Breast epithelium (tissue), 4 donors: ENCODE measurements around the gene COX10. TPM values are rescaled to one million over a fixed set of nuclear protein-coding genes. Genes with fewer than 3 reads are reported as not detected.
A peak's percentile ranks its signal among the peaks of the same experiment; 100 is the strongest.

ENCODE experiments used
- DNase-seq, 2 donors: peaks; one replicate each; pipeline ENCODE4 v3.0.0-alpha.2; 2019; ENCODE audit warnings: low spot score in 2 of 2
- H3K27ac ChIP-seq, 2 donors: fragments of 200-600 bp; sonication (generic) in 1 of 2; one replicate each; pipeline ENCODE4 v1.5.1; 2016 to 2019; ENCODE audit warnings: mild to moderate bottlenecking in 1 of 2
- H3K27me3 ChIP-seq, 2 donors: fragments of 200-600 bp; sonication (generic) in 1 of 2; one replicate each; pipeline versions ENCODE4 v1.5.1 to v1.6.0; 2017 to 2019; ENCODE audit warnings: control low read depth in 1 of 2, mild to moderate bottlenecking in 1 of 2
- H3K36me3 ChIP-seq: fragments of 200-600 bp; one replicate; pipeline ENCODE4 v1.5.1; 2019
- H3K4me1 ChIP-seq, 2 donors: fragments of 200-600 bp; sonication (generic); one replicate each; pipeline ENCODE4 v1.5.1; 2016 to 2019; ENCODE audit warnings: control low read depth in 1 of 2
- H3K4me3 ChIP-seq, 3 donors: fragments of 200-600 bp; sonication (generic); 1 replicate in 2 of 3; 2 replicates in 1 of 3; pipeline ENCODE4 v1.5.1; 2016 to 2019; ENCODE audit warnings: mild to moderate bottlenecking in 3 of 3, moderate library complexity in 2 of 3
- H3K9me3 ChIP-seq, 2 donors: fragments of 200-600 bp; sonication (generic) in 1 of 2; one replicate each; pipeline ENCODE4 v1.5.1; 2016 to 2019; ENCODE audit warnings: control low read depth in 1 of 2
- POLR2A ChIP-seq: fragments of 450-650 bp; IDR thresholded peaks from one replicate; pipeline ENCODE4 v1.6.1; 2016; ENCODE audit warnings: antibody characterized with exemption, mild to moderate bottlenecking, moderate library complexity
- POLR2AphosphoS5 ChIP-seq, 3 donors: sonication (generic); formaldehyde crosslinking; IDR thresholded peaks; one replicate each; pipeline ENCODE4 v1.6.1; 2017; ENCODE audit warnings: antibody characterized with exemption in 3 of 3
- intact Hi-C: fragments of 100-400 bp; cut with DNase I; formaldehyde crosslinking; loops from one replicate; pipeline ENCODE4 v1.15.1; 2023; ENCODE audit warnings: low total_unique reads
- total RNA-seq, 3 donors: library from RNA; depleted of rRNA; stranded (reverse); fragments of >200 nt; gene quantifications; one replicate each; pipeline ENCODE4 v1.1.0, GENCODE V29; 2016
- TF ChIP-seq, protein P1 (sequence below), 3 donors: fragments of 450-650 bp; IDR thresholded peaks; one replicate each; pipeline ENCODE4 v1.5.1; 2016 to 2017; ENCODE audit warnings: antibody characterized with exemption in 3 of 3, mild to moderate bottlenecking in 3 of 3, moderate library complexity in 3 of 3

Gene COX10
- total RNA-seq, 3 donors from 2014 or later: 18.0 to 30.6 (median 18.2) TPM

DNA sequence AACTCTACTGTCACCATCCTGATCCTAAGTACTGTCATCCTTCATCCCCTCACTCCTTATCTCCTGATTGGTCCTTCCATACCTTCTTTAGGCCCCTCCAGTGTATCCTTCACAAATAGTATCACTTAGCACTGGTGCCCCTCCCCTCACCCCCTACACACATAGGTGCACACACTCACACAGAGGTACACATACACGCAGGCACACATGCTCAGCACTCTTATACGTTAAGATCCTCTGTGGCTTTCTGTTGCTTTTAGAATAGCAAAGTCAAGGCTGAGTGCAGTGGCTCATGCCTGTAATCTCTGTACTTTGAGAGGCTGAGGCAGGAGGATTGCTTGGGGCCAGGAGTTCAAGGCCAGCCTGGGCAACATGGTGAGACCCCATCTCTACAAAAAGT is 135.2 kb downstream of the COX10 start:
- no peak overlapping the region for H3K4me3 ChIP-seq
- DNase-seq: no peak
- no peaks in the 10 kb centered on the region for H3K36me3 ChIP-seq
- intact Hi-C loops: no loop called here
- H3K27ac ChIP-seq: no peak overlapping the region
- TF ChIP-seq POLR2A: no peak
- TF ChIP-seq POLR2AphosphoS5 (IDR thresholded peaks at IDR 0.05): no peak
- TF ChIP-seq, protein P1, sequence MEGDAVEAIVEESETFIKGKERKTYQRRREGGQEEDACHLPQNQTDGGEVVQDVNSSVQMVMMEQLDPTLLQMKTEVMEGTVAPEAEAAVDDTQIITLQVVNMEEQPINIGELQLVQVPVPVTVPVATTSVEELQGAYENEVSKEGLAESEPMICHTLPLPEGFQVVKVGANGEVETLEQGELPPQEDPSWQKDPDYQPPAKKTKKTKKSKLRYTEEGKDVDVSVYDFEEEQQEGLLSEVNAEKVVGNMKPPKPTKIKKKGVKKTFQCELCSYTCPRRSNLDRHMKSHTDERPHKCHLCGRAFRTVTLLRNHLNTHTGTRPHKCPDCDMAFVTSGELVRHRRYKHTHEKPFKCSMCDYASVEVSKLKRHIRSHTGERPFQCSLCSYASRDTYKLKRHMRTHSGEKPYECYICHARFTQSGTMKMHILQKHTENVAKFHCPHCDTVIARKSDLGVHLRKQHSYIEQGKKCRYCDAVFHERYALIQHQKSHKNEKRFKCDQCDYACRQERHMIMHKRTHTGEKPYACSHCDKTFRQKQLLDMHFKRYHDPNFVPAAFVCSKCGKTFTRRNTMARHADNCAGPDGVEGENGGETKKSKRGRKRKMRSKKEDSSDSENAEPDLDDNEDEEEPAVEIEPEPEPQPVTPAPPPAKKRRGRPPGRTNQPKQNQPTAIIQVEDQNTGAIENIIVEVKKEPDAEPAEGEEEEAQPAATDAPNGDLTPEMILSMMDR (IDR thresholded peaks at IDR 0.05): no peak
- no peaks in the 10 kb centered on the region for H3K27me3 ChIP-seq
- peaks cover 0 to 4% of the 10 kb centered on the region in 2 donors for H3K4me1 ChIP-seq
- no peaks in the 10 kb centered on the region for H3K9me3 ChIP-seq

DNA sequence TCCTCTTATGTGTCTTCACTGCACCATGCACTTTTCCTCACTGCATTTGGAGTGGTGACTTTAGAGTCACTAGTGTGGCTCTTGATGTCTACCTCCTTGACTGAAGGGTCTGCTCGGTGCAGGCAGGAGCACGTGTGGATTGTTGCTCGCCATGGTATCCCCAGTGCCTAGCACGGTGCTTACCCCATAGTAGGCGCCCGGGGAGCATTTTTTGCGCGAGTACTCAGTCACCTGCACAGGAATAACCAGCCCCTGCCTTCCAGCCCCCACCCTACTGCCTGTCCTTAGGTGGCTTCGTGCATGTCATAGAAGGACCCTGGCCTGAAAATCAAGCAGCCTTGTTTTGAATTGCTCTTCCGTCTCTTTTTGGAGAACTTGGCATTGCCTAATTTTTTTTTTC is 136.1 kb downstream of the COX10 start:
- H3K36me3 ChIP-seq: no peaks in the 10 kb centered on the region
- no peaks in the 10 kb centered on the region for H3K27me3 ChIP-seq
- intact Hi-C loops: no loop called here

DNA sequence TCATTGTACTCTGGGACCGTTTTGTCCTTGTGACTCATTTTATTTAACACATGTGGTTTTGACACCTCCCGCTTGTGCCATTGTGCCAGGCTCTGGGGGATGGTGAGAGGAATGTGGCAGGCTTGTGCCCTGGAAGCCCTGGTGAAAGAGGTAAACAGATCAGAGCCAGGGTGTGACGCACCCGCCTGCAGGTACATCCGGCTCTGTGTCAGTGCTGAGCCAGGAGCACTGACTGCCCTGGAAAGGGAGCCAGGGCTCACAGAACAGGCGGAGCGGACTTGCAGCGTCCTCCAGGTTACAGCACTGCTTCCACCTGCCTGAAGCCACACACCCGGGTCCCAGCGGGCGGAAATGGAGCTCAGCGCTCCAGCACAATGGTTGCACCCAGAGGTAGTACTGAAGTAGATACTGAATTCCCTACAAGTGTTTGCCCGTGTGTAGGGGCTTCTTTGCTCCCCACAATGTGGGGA is 136.7 kb downstream of the COX10 start:
- Histone ChIP-seq H3K27me3 (no peaks in the 10 kb centered on the region), H3K36me3 (no peaks in the 10 kb centered on the region), H3K9me3 (no peaks in the 10 kb centered on the region), H3K4me3 (no peak overlapping the region), H3K4me1 (peaks cover 0 to 4% of the 10 kb centered on the region in 2 donors), H3K27ac (peak overlapping the region in 1 of 2 donors; percentile 50)
- peak; percentile 90 to 96 for DNase-seq
- TF ChIP-seq, protein P1 (IDR thresholded peaks at IDR 0.05): no peak
- peak in 2 of 3 donors; percentile 39 to 46 for TF ChIP-seq POLR2AphosphoS5 (IDR thresholded peaks at IDR 0.05)
- intact Hi-C loops: no loop called here

More for the DNA sequence above, 136.1 kb downstream of the COX10 start:
- Histone ChIP-seq H3K9me3 (no peaks in the 10 kb centered on the region), H3K4me3 (no peak overlapping the region), H3K4me1 (peaks cover 0 to 4% of the 10 kb centered on the region in 2 donors), H3K27ac (peak overlapping the region in 1 of 2 donors; percentile 50)
- no peak for DNase-seq
- TF ChIP-seq POLR2A (no peak), POLR2AphosphoS5 (IDR thresholded peaks at IDR 0.05) (no peak)
- TF ChIP-seq, protein P1 (IDR thresholded peaks at IDR 0.05): no peak

DNA sequence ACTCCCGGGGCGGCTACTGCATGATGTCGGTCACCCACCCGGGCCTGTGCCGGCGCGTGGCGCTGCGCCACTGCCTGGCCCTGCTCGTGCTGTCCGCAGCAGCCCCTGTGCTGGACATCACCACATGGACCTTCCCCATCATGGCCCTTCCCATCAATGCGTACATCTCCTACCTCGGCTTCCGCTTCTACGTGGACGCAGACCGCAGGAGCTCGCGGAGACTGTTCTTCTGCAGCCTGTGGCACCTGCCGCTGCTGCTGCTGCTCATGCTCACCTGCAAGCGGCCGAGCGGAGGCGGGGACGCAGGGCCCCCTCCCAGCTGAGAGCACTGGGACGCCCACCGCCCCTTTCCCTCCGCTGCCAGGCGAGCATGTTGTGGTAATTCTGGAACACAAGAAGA is 137.6 kb downstream of the COX10 start:
- H3K9me3 ChIP-seq: no peaks in the 10 kb centered on the region
- no peaks in the 10 kb centered on the region for H3K27me3 ChIP-seq
- H3K4me3 ChIP-seq: no peak overlapping the region
- intact Hi-C loops: no loop called here
- peaks cover 0 to 4% of the 10 kb centered on the region in 2 donors for H3K4me1 ChIP-seq
- TF ChIP-seq, protein P1 (IDR thresholded peaks at IDR 0.05): no peak
- TF ChIP-seq POLR2AphosphoS5 (IDR thresholded peaks at IDR 0.05) (no peak), POLR2A (no peak)
- H3K27ac ChIP-seq: no peak overlapping the region
- no peak for DNase-seq
- H3K36me3 ChIP-seq: no peaks in the 10 kb centered on the region

DNA sequence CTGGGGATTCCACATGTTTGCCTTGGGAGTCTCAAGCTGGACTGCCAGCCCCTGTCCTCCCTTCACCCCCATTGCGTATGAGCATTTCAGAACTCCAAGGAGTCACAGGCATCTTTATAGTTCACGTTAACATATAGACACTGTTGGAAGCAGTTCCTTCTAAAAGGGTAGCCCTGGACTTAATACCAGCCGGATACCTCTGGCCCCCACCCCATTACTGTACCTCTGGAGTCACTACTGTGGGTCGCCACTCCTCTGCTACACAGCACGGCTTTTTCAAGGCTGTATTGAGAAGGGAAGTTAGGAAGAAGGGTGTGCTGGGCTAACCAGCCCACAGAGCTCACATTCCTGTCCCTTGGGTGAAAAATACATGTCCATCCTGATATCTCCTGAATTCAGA is 138.5 kb downstream of the COX10 start:
- H3K36me3 ChIP-seq: no peaks in the 10 kb centered on the region
- DNase-seq: no peak
- H3K27me3 ChIP-seq: no peaks in the 10 kb centered on the region
- no peaks in the 10 kb centered on the region for H3K9me3 ChIP-seq
- H3K27ac ChIP-seq: no peak overlapping the region
- TF ChIP-seq, protein P1 (IDR thresholded peaks at IDR 0.05): no peak
- TF ChIP-seq POLR2AphosphoS5 (IDR thresholded peaks at IDR 0.05) (no peak), POLR2A (no peak)
- no peak overlapping the region for H3K4me3 ChIP-seq
- peaks cover 0 to 4% of the 10 kb centered on the region in 2 donors for H3K4me1 ChIP-seq
- intact Hi-C loops: no loop called here
